Measurements from ENCODE around the gene PPCDC.

DNA sequence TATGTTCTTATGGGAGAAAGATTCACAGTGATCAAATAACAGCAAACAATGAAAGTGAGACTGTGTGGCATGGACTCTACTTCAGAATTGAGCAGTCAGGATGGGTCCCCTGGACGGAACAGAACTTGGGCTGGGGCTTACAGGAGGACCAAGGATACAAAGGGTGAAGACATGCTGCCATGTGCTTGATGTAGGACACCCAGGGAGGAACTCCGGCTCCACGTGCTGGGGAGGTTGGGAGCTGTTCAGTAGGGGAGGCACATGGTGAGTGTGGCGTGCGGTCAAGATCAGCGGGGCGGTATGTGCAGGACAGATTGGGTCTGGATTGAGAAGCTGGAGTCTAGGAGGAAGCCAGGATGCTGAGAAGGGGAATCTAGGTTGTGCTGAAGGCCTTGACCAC is 32.6 kb downstream of the PPCDC start:
- TF ChIP-seq, protein P1, sequence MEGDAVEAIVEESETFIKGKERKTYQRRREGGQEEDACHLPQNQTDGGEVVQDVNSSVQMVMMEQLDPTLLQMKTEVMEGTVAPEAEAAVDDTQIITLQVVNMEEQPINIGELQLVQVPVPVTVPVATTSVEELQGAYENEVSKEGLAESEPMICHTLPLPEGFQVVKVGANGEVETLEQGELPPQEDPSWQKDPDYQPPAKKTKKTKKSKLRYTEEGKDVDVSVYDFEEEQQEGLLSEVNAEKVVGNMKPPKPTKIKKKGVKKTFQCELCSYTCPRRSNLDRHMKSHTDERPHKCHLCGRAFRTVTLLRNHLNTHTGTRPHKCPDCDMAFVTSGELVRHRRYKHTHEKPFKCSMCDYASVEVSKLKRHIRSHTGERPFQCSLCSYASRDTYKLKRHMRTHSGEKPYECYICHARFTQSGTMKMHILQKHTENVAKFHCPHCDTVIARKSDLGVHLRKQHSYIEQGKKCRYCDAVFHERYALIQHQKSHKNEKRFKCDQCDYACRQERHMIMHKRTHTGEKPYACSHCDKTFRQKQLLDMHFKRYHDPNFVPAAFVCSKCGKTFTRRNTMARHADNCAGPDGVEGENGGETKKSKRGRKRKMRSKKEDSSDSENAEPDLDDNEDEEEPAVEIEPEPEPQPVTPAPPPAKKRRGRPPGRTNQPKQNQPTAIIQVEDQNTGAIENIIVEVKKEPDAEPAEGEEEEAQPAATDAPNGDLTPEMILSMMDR (IDR thresholded peaks at IDR 0.05; ENCODE audit: borderline replicate concordance, extremely low read depth, low read length, poor library complexity, severe bottlenecking) = no peak
- no peak for TF ChIP-seq EZH2 (IDR thresholded peaks at IDR 0.05; ENCODE audit: borderline replicate concordance, low read depth, low read length, severe bottlenecking)
